ENCODE data around the gene TACC3.

GRCh38 chr4:1714303-1715001 is 6.9 kb upstream of the TACC3 start:
- no peak for TF ChIP-seq CTCF (IDR thresholded peaks at IDR 0.05)
- no peak for TF ChIP-seq POLR2A (IDR thresholded peaks at IDR 0.05)
